DOHH2 (cell line): ENCODE data around the gene IGF2BP1.

Experiments used
- H3F3A ChIP-seq: fragments of 200-600 bp; sonication (generic), shearing (Covaris generic); 2 replicates; pipeline ENCODE4 v1.6.0; 2016; ENCODE audit warnings: antibody characterized with exemption, mild to moderate bottlenecking; ENCODE audit not compliant: control insufficient read depth, insufficient read depth
- H3K27ac ChIP-seq: fragments of 200-600 bp; sonication (generic); 2 replicates; pipeline ENCODE4 v1.5.1; 2014; ENCODE audit warnings: low read depth, mild to moderate bottlenecking, low read length, moderate library complexity
- H3K27me3 ChIP-seq: fragments of 200-600 bp; sonication (generic); 2 replicates; pipeline ENCODE4 v1.6.1; 2014; ENCODE audit warnings: mild to moderate bottlenecking, low read length, mixed read lengths; ENCODE audit not compliant: control insufficient read depth
- H3K36me3 ChIP-seq: fragments of 200-600 bp; sonication (generic); 2 replicates; pipeline ENCODE4 v1.6.1; 2014; ENCODE audit warnings: mild to moderate bottlenecking, low read length, moderate library complexity, mixed read lengths; ENCODE audit not compliant: control insufficient read depth
- H3K4me1 ChIP-seq: fragments of 200-600 bp; sonication (generic); 2 replicates; pipeline ENCODE4 v1.6.1; 2014; ENCODE audit warnings: mild to moderate bottlenecking, low read length, mixed read lengths; ENCODE audit not compliant: control insufficient read depth
- H3K4me2 ChIP-seq: fragments of 200-600 bp; sonication (generic); 2 replicates; pipeline ENCODE4 v1.6.0; 2014; ENCODE audit warnings: mild to moderate bottlenecking, low read length, moderate library complexity
- H3K4me3 ChIP-seq: fragments of 200-600 bp; sonication (generic); 2 replicates; pipeline ENCODE4 v1.5.1; 2014; ENCODE audit warnings: mild to moderate bottlenecking, low read length, mixed read lengths
- H3K79me2 ChIP-seq: fragments of 200-600 bp; sonication (generic); 2 replicates; pipeline ENCODE4 v1.6.1; 2014; ENCODE audit warnings: mild to moderate bottlenecking, low read length, mixed read lengths; ENCODE audit not compliant: control insufficient read depth
- H3K9me2 ChIP-seq: fragments of 200-600 bp; sonication (generic); replicated peaks from 2 replicates; pipeline ENCODE4 v1.6.1; 2014; ENCODE audit warnings: mild to moderate bottlenecking, low read length, mixed read lengths; ENCODE audit not compliant: control insufficient read depth
- H3K9me3 ChIP-seq: fragments of 200-600 bp; sonication (generic); 2 replicates; pipeline ENCODE4 v1.6.1; 2014; ENCODE audit warnings: antibody characterized with exemption, low read length, mixed read lengths; ENCODE audit not compliant: control insufficient read depth, insufficient read depth
- H4K20me1 ChIP-seq: fragments of 200-600 bp; sonication (generic); 2 replicates; pipeline ENCODE4 v1.6.0; 2014; ENCODE audit warnings: low read depth, mild to moderate bottlenecking, antibody characterized with exemption, low read length, moderate library complexity; ENCODE audit not compliant: control insufficient read depth, insufficient read depth
- CTCF ChIP-seq: fragments of 200-600 bp; sonication (generic); IDR thresholded peaks from one replicate; pipeline ENCODE4 v1.5.1; 2014; ENCODE audit warnings: antibody characterized with exemption, mild to moderate bottlenecking, low read depth, low read length; ENCODE audit not compliant: poor library complexity, severe bottlenecking
- EZH2phosphoT487 ChIP-seq: fragments of 200-600 bp; sonication (generic); IDR thresholded peaks from 2 replicates; pipeline ENCODE4 v1.6.1; 2017; ENCODE audit warnings: borderline replicate concordance, mild to moderate bottlenecking, antibody characterized with exemption, low read length, moderate library complexity, mixed read lengths

The IGF2BP1 gene

GRCh38 chr17:49028271-49028670, 31.1 kb downstream of the IGF2BP1 start:
- peaks cover 4% of the 10 kb centered on the region for H3K4me1 ChIP-seq
- no peak for TF ChIP-seq EZH2phosphoT487
- TF ChIP-seq CTCF: no peak
- H3F3A ChIP-seq: no peaks in the 10 kb centered on the region
- no peaks in the 10 kb centered on the region for H3K9me3 ChIP-seq
- no peaks in the 10 kb centered on the region for H3K36me3 ChIP-seq
- no peak overlapping the region for H3K4me3 ChIP-seq
- H3K27me3 ChIP-seq: no peaks in the 10 kb centered on the region
- H3K9me2 ChIP-seq: no peaks in the 10 kb centered on the region
- no peak overlapping the region for H3K4me2 ChIP-seq
- H3K79me2 ChIP-seq: no peaks in the 10 kb centered on the region
- no peak overlapping the region for H3K27ac ChIP-seq
- H4K20me1 ChIP-seq: no peaks in the 10 kb centered on the region

- H3K79me2 ChIP-seq: no peaks in the 10 kb centered on the region
- no peaks in the 10 kb centered on the region for H3F3A ChIP-seq
Observed at GRCh38 chr17:49029801-49030200, 32.6 kb downstream of the IGF2BP1 start.

GRCh38 chr17:49031965-49032928, 35.1 kb downstream of the IGF2BP1 start:
- Histone ChIP-seq H3K4me3 (peak overlapping the region; percentile 38; the same call in 1 of the 2 replicates), H3K79me2 (no peaks in the 10 kb centered on the region), H3F3A (no peaks in the 10 kb centered on the region), H3K27me3 (no peaks in the 10 kb centered on the region), H3K4me1 (peaks cover 4% of the 10 kb centered on the region), H3K27ac (no peak overlapping the region), H4K20me1 (no peaks in the 10 kb centered on the region), H3K4me2 (peak overlapping the region; percentile 72), H3K36me3 (no peaks in the 10 kb centered on the region), H3K9me3 (no peaks in the 10 kb centered on the region), H3K9me2 (no peaks in the 10 kb centered on the region)
- TF ChIP-seq CTCF (peak; percentile 84), EZH2phosphoT487 (no peak)

More at GRCh38 chr17:49029801-49030200, 32.6 kb downstream of the IGF2BP1 start:
- H3K27me3 ChIP-seq: no peaks in the 10 kb centered on the region
- H3K9me3 ChIP-seq: no peaks in the 10 kb centered on the region
- H3K4me1 ChIP-seq: peaks cover 4% of the 10 kb centered on the region
- no peak overlapping the region for H3K4me3 ChIP-seq
- no peaks in the 10 kb centered on the region for H3K9me2 ChIP-seq
- H3K36me3 ChIP-seq: no peaks in the 10 kb centered on the region
- no peak for TF ChIP-seq CTCF
- H3K4me2 ChIP-seq: no peak overlapping the region
- H3K27ac ChIP-seq: no peak overlapping the region
- no peaks in the 10 kb centered on the region for H4K20me1 ChIP-seq
